Activated CD8-positive, alpha-beta memory T cell treated with anti-CD3 and anti-CD28 coated beads, Interleukin-2, amount 10 ng/mL, durations not matched to agents 7 days and 5 days (primary cell): ENCODE results near the gene LMBRD2. TPM values are rescaled to one million over a fixed set of nuclear protein-coding genes. Genes with fewer than 3 reads are reported as not detected.

Experiments used
- ATAC-seq: fragments of 150-1000 bp; cut with Tn5 transposase; one replicate; pipeline ENCODE4 v1.10.0; 2021; ENCODE audit warnings: moderate library complexity
- CTCF ChIA-PET: fragments of 350-600 bp; sonication (Branson Sonifier 250); formaldehyde crosslinking; loops from one replicate; lab custom pipeline; 2021; ENCODE audit warnings: antibody characterized with exemption; lab: Charles Lee
- DNase-seq: peaks from one replicate; pipeline ENCODE4 v3.0.0-alpha.2; 2020
- H3K27ac Mint-ChIP-seq: one replicate; pipeline ENCODE4 v1.8.0; 2021; ENCODE audit warnings: mild to moderate bottlenecking, mixed read lengths
- H3K27me3 Mint-ChIP-seq: one replicate; pipeline ENCODE4 v1.8.0; 2021; ENCODE audit warnings: mixed read lengths
- H3K36me3 Mint-ChIP-seq: one replicate; pipeline ENCODE4 v1.8.0; 2021; ENCODE audit warnings: mild to moderate bottlenecking, mixed read lengths
- H3K4me1 Mint-ChIP-seq: one replicate; pipeline ENCODE4 v1.8.0; 2021; ENCODE audit warnings: mixed read lengths
- H3K4me3 Mint-ChIP-seq: one replicate; pipeline ENCODE4 v1.8.0; 2021; ENCODE audit warnings: mild to moderate bottlenecking, moderate library complexity, mixed read lengths
- H3K9me3 Mint-ChIP-seq: one replicate; pipeline ENCODE4 v1.8.0; 2022; ENCODE audit warnings: low read depth, mixed read lengths
- total RNA-seq, 2 experiments: library from RNA; stranded (reverse); gene quantifications; one replicate each; pipeline ENCODE4 v1.2.3, GENCODE V29; 2021

LMBRD2 gene
- total RNA-seq, 2 experiments from 2014 or later: 13.9 to 15.1 TPM

DNA sequence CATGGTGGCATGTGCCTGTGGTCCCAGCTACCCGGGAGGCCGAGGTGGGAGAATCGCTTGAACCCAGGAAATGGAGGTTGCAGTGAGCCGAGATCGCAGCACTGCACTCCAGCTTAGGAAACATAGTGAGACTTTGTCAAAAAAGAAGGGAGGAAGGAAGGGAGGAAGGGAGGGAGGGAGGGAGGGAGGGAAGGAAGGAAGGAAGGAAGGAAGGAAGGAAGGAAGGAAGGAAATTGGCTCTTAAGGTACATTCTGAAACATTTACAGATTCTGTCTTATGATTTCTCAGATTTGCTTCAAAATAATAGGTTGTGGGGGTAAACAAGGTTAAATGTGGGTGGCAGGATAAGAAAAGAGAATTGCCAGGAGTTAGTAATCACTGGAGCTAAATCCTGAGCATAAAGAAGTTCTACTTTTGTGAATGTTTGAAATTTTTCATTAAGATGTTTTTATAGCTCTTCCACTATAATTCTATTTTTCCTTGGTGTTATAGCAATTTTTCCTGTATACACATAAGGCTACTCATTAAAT is 82.9 kb downstream of the LMBRD2 start:
- Mint-ChIP-seq H3K27me3 (peaks cover 57% of the 10 kb centered on the region), H3K36me3 (no peaks in the 10 kb centered on the region), H3K27ac (no peak overlapping the region), H3K4me3 (no peak overlapping the region), H3K9me3 (no peaks in the 10 kb centered on the region), H3K4me1 (peaks cover 18% of the 10 kb centered on the region)
- CTCF ChIA-PET: interaction anchor here (1.6 to 5.7 kb wide), 2 partner anchors 9 to 11 kb away, joined by 3 to 28 read pairs; no protein-coding TSS in a partner anchor
- no peak for DNase-seq
- no peak for ATAC-seq

GRCh38 chr5:36066540-36067210 is 85.0 kb downstream of the LMBRD2 start, which contains the start of gene UGT3A2:
TSS of gene UGT3A2 (minus strand) at chr5:36066882. CDS start at chr5:36066789, 93 bp downstream.
- ATAC-seq (no peak), DNase-seq (no peak)
- Mint-ChIP-seq H3K9me3 (no peaks in the 10 kb centered on the region), H3K4me1 (peaks cover 12% of the 10 kb centered on the region), H3K27ac (no peak within 1 kb of the TSS), H3K4me3 (peak within 1 kb of the TSS; percentile 19), H3K36me3 (no peaks in the 10 kb centered on the region), H3K27me3 (peaks cover 52% of the 10 kb centered on the region)
- CTCF ChIA-PET: interaction anchor here (1.6 to 5.7 kb wide), 2 partner anchors 9 to 13 kb away, joined by 3 to 28 read pairs; no protein-coding TSS in a partner anchor

- Mint-ChIP-seq H3K4me1 (peaks cover 7% of the 10 kb centered on the region), H3K9me3 (no peaks in the 10 kb centered on the region), H3K27me3 (peaks cover 52% of the 10 kb centered on the region), H3K36me3 (no peaks in the 10 kb centered on the region), H3K27ac (no peak overlapping the region), H3K4me3 (no peak overlapping the region)
- CTCF ChIA-PET: interaction anchor here (1.6 to 5.7 kb wide), 2 partner anchors 10 to 13 kb away, joined by 3 to 28 read pairs; no protein-coding TSS in a partner anchor
- DNase-seq: no peak
- ATAC-seq: no peak
These were observed 85.6 kb downstream of the LMBRD2 start for GRCh38 chr5:36066001-36066539.

- Mint-ChIP-seq H3K27me3 (peaks cover 34% of the 10 kb centered on the region), H3K4me1 (peaks cover 7% of the 10 kb centered on the region), H3K4me3 (no peak overlapping the region), H3K9me3 (no peaks in the 10 kb centered on the region), H3K27ac (peak overlapping the region; percentile 14), H3K36me3 (no peaks in the 10 kb centered on the region)
- CTCF ChIA-PET: interaction anchor here (1.2 kb wide), 1 partner anchor 183 kb away, joined by 4 read pairs; no protein-coding TSS in a partner anchor
- DNase-seq (no peak), ATAC-seq (peak; percentile 30)
These were observed 91.2 kb downstream of the LMBRD2 start for GRCh38 chr5:36060420-36060887.

- Mint-ChIP-seq H3K9me3 (no peaks in the 10 kb centered on the region), H3K36me3 (no peaks in the 10 kb centered on the region), H3K4me1 (peaks cover 7% of the 10 kb centered on the region), H3K4me3 (no peak overlapping the region), H3K27me3 (peaks cover 27% of the 10 kb centered on the region), H3K27ac (no peak overlapping the region)
- CTCF ChIA-PET: interaction anchor here (1.2 kb wide), 1 partner anchor 184 kb away, joined by 4 read pairs; no protein-coding TSS in a partner anchor
- ATAC-seq (peak; percentile 30), DNase-seq (no peak)
These were observed 91.9 kb downstream of the LMBRD2 start for GRCh38 chr5:36059571-36060419.

DNA sequence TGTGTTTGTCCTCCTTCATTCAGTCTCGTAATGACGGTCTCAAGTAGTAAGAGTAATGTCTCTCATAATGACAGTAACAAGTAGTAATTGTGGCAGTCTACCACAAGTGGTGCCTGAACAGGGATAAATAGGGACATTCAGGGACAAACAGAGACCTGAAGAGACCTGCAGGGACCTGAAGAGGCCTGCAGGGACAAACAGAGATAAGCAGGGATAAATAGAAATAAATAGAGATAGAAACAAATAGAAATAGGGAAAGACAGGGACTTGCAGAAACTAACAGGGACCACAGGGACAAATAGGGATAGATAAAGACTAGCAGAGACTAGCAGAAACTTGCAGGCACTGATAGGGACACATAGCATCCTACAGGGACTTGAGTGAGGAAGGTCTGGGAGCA is 92.9 kb downstream of the LMBRD2 start:
- CTCF ChIA-PET: interaction anchor here (1.0 kb wide), 1 partner anchor 20 kb away, joined by 3 read pairs; no protein-coding TSS in a partner anchor
- Mint-ChIP-seq H3K27me3 (peaks cover 26% of the 10 kb centered on the region), H3K4me3 (no peak overlapping the region), H3K4me1 (peaks cover 9% of the 10 kb centered on the region), H3K9me3 (no peaks in the 10 kb centered on the region), H3K36me3 (no peaks in the 10 kb centered on the region), H3K27ac (no peak overlapping the region)
- DNase-seq: no peak
- ATAC-seq: no peak

- H3K9me3 Mint-ChIP-seq: no peaks in the 10 kb centered on the region
These were observed 94.3 kb downstream of the LMBRD2 start for GRCh38 chr5:36057386-36057785.

GRCh38 chr5:36056422-36056821 is 95.3 kb downstream of the LMBRD2 start:
- no peaks in the 10 kb centered on the region for H3K9me3 Mint-ChIP-seq
- H3K36me3 Mint-ChIP-seq: no peaks in the 10 kb centered on the region
- H3K27me3 Mint-ChIP-seq: peaks cover 37% of the 10 kb centered on the region
- peaks cover 9% of the 10 kb centered on the region for H3K4me1 Mint-ChIP-seq
- H3K4me3 Mint-ChIP-seq: no peak overlapping the region
- DNase-seq (no peak), ATAC-seq (no peak)
- no peak overlapping the region for H3K27ac Mint-ChIP-seq
- CTCF ChIA-PET: interaction anchor here (1.2 kb wide), 1 partner anchor 21 kb away, joined by 3 read pairs; no protein-coding TSS in a partner anchor

More at GRCh38 chr5:36057386-36057785, 94.3 kb downstream of the LMBRD2 start:
- Mint-ChIP-seq H3K4me1 (peaks cover 9% of the 10 kb centered on the region), H3K36me3 (no peaks in the 10 kb centered on the region), H3K27me3 (peaks cover 35% of the 10 kb centered on the region), H3K27ac (no peak overlapping the region), H3K4me3 (no peak overlapping the region)
- CTCF ChIA-PET: interaction anchor here (1.2 kb wide), 1 partner anchor 20 kb away, joined by 3 read pairs; no protein-coding TSS in a partner anchor
- DNase-seq (no peak), ATAC-seq (no peak)

DNA sequence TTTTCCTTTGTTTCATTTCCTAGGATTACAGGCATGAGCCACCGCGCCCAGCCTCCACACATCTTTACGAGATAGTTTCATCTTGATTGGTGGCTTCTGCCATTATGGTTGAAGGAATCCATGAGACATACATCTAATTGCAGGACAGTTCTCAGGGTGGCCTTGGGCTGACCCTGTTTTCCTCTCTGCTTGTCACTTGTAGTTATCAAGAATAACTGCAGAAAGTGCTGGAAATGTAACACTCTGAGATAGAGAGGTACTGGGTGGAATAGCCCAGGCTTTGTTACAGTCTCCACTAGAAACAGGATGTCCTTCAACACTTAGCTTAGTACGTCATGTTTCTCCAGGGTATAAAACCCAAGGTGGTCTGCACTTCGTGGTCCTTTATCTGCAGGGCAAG is 95.7 kb downstream of the LMBRD2 start:
- CTCF ChIA-PET: no interaction called here
- H3K36me3 Mint-ChIP-seq: no peaks in the 10 kb centered on the region
- no peaks in the 10 kb centered on the region for H3K9me3 Mint-ChIP-seq
- H3K4me3 Mint-ChIP-seq: no peak overlapping the region
- DNase-seq (no peak), ATAC-seq (no peak)
- peaks cover 9% of the 10 kb centered on the region for H3K4me1 Mint-ChIP-seq
- H3K27ac Mint-ChIP-seq: no peak overlapping the region
- H3K27me3 Mint-ChIP-seq: peaks cover 39% of the 10 kb centered on the region

DNA sequence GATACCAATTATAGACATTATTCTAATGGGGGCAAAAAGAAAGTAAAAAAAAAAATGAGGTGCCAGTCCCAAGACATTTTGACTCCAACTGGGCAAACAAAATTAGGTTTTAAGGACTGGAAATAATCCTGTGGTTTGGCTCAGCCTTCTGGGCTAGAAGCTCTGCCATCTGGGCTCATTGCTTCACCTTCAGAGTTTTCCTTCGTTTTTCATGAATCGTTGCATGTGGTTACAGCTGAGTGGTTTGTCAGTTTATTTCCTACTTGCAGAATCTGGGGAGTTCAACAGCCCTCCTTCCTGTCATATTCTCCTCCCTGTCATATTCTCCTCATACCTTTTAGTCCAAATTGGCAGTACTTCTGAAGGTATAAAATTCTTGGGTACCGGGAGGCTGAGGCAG is 97.0 kb downstream of the LMBRD2 start:
- H3K27me3 Mint-ChIP-seq: peaks cover 41% of the 10 kb centered on the region
- ATAC-seq (no peak), DNase-seq (no peak)
- peaks cover 2% of the 10 kb centered on the region for H3K4me1 Mint-ChIP-seq
- CTCF ChIA-PET: no interaction called here
- no peak overlapping the region for H3K27ac Mint-ChIP-seq
- no peaks in the 10 kb centered on the region for H3K9me3 Mint-ChIP-seq
- H3K36me3 Mint-ChIP-seq: no peaks in the 10 kb centered on the region
- H3K4me3 Mint-ChIP-seq: no peak overlapping the region

GRCh38 chr5:36052538-36052937 is 99.1 kb downstream of the LMBRD2 start:
- CTCF ChIA-PET: no interaction called here
- Mint-ChIP-seq H3K27me3 (peaks cover 31% of the 10 kb centered on the region), H3K27ac (no peak overlapping the region), H3K4me3 (no peak overlapping the region), H3K9me3 (no peaks in the 10 kb centered on the region), H3K36me3 (no peaks in the 10 kb centered on the region), H3K4me1 (peaks cover 2% of the 10 kb centered on the region)
- no peak for DNase-seq
- ATAC-seq: no peak

GRCh38 chr5:36049949-36050348 is 101.7 kb downstream of the LMBRD2 start:
- Mint-ChIP-seq H3K9me3 (no peaks in the 10 kb centered on the region), H3K27ac (no peak overlapping the region), H3K4me1 (peaks cover 2% of the 10 kb centered on the region), H3K36me3 (no peaks in the 10 kb centered on the region), H3K4me3 (no peak overlapping the region), H3K27me3 (peaks cover 29% of the 10 kb centered on the region)
- ATAC-seq: no peak
- CTCF ChIA-PET: interaction anchor here (1.1 kb wide), 1 partner anchor 29 kb away, joined by 3 read pairs; no protein-coding TSS in a partner anchor
- no peak for DNase-seq
